GM12878 (cell line): ENCODE data around the gene ATG10. TPM values are rescaled to one million over a fixed set of nuclear protein-coding genes. Genes with fewer than 3 reads are reported as not detected.

Experiments used
- ATAC-seq: fragments of 200-7000 bp; cut with Tn5 transposase; 3 replicates; pipeline ENCODE4 v1.9.1; 2020; ENCODE audit warnings: mild to moderate bottlenecking, moderate library complexity
- BruUV-seq: library from RNA; stranded (reverse); fragments of 400-500 nt; replicated peaks from 2 replicates; lab custom pipeline; 2021; lab: Mats Ljungman, UMichigan
- CTCF ChIA-PET: fragments of 300-600 bp; sonication (Branson Sonifier 250); formaldehyde crosslinking; extraction: SDS; loops from one replicate; lab custom pipeline; 2021; ENCODE audit warnings: inconsistent platforms; lab: Yijun Ruan, JAX
- POLR2A ChIA-PET: fragments of 350-600 bp; formaldehyde crosslinking; extraction: SDS; loops from one replicate; lab custom pipeline; 2021; ENCODE audit warnings: inconsistent platforms; lab: Charles Lee
- RAD21 ChIA-PET: fragments of 300-600 bp; sonication (Branson Sonifier 250); formaldehyde crosslinking; loops from one replicate; lab custom pipeline; 2023; ENCODE audit warnings: antibody characterized with exemption; ENCODE audit not compliant: unreplicated experiment; lab: Charles Lee
- SMC1A ChIA-PET: fragments of 300-600 bp; sonication (Branson Sonifier 250); formaldehyde crosslinking; loops from one replicate; lab custom pipeline; 2023; ENCODE audit not compliant: unreplicated experiment, uncharacterized antibody; lab: Charles Lee
- DNase-seq: peaks from one replicate; pipeline ENCODE4 v3.0.0-alpha.2; 2011; ENCODE audit warnings: low read depth, low spot score
- FAIRE-seq: peaks from 3 replicates; lab custom pipeline; 2011; peaks lifted over from hg19 to GRCh38; lab: Jason Lieb, UNC
- H2AFZ ChIP-seq: 2 replicates; pipeline ENCODE4 v1.6.0; 2011; ENCODE audit warnings: low read depth, low read length, control low read depth; ENCODE audit not compliant: control insufficient read depth
- H3K27ac ChIP-seq: 2 replicates; pipeline ENCODE4 v1.5.1; 2011; ENCODE audit warnings: control low read depth; ENCODE audit not compliant: control insufficient read depth, insufficient read depth
- H3K27me3 ChIP-seq, 2 experiments: replicated peaks in 1 of 2; 2 replicates each; pipeline versions ENCODE4 v1.6.0 to v1.6.1; 2011; ENCODE audit warnings: low read length in 1 of 2; ENCODE audit not compliant: control insufficient read depth in 2 of 2, insufficient read depth in 2 of 2
- H3K36me3 ChIP-seq, 2 experiments: 2 replicates each; pipeline ENCODE4 v1.5.1; 2011; ENCODE audit warnings: low read length in 1 of 2; ENCODE audit not compliant: control insufficient read depth in 2 of 2, insufficient read depth in 2 of 2
- H3K4me1 ChIP-seq: 2 replicates; pipeline ENCODE4 v1.6.1; 2011; ENCODE audit warnings: mild to moderate bottlenecking, low read length, moderate library complexity, mixed read lengths; ENCODE audit not compliant: control insufficient read depth, insufficient read depth
- H3K4me2 ChIP-seq: 2 replicates; pipeline ENCODE4 v1.6.0; 2011; ENCODE audit warnings: control low read depth; ENCODE audit not compliant: control insufficient read depth, insufficient read depth
- H3K4me3 ChIP-seq: fragments of 200-600 bp; sonication (generic); 2 replicates; pipeline ENCODE4 v1.5.1; 2016
- H3K79me2 ChIP-seq: 2 replicates; pipeline ENCODE4 v1.6.0; 2011; ENCODE audit warnings: low read length; ENCODE audit not compliant: control insufficient read depth, insufficient read depth
- H3K9ac ChIP-seq: 2 replicates; pipeline ENCODE4 v1.8.0; 2011; ENCODE audit warnings: low read length, control low read depth, mixed read lengths; ENCODE audit not compliant: control insufficient read depth, insufficient read depth
- H3K9me3 ChIP-seq: replicated peaks from 3 replicates; pipeline ENCODE4 v1.5.1; 2011; ENCODE audit warnings: mild to moderate bottlenecking, low read length; ENCODE audit not compliant: control insufficient read depth, insufficient read depth
- H4K20me1 ChIP-seq: 2 replicates; pipeline ENCODE4 v1.6.0; 2011; ENCODE audit not compliant: control insufficient read depth, insufficient read depth
- ATF2 ChIP-seq: IDR thresholded peaks from 2 replicates; pipeline ENCODE4 v1.6.1; 2012; ENCODE audit warnings: low read length, inconsistent platforms
- CEBPB ChIP-seq, 2 experiments: fragments of 150-350 bp in 1 of 2; IDR thresholded peaks; 2 replicates each; pipeline ENCODE4 v1.6.1; 2012 to 2014; ENCODE audit warnings: low read depth in 2 of 2, low read length in 2 of 2, borderline replicate concordance in 1 of 2, inconsistent platforms in 1 of 2
- CHD1 ChIP-seq: IDR thresholded peaks from 2 replicates; pipeline ENCODE4 v1.6.1; 2012; ENCODE audit warnings: low read depth, low read length, improper control_type of control experiment
- EP300 ChIP-seq, 2 experiments: fragments of 150-350 bp in 1 of 2; IDR thresholded peaks; 2 replicates each; pipeline ENCODE4 v1.6.1; 2011 to 2012; ENCODE audit warnings: low read depth in 2 of 2, low read length in 2 of 2, borderline replicate concordance in 1 of 2, improper control_type of control experiment in 1 of 2, inconsistent platforms in 1 of 2; ENCODE audit not compliant: control insufficient read depth in 1 of 2
- FOXK2 ChIP-seq: fragments of 450-650 bp; IDR thresholded peaks from 2 replicates; pipeline ENCODE4 v1.6.1; 2017; ENCODE audit warnings: mild to moderate bottlenecking, moderate library complexity
- PML ChIP-seq: IDR thresholded peaks from 2 replicates; pipeline ENCODE4 v1.6.1; 2012; ENCODE audit warnings: low read length, inconsistent platforms
- POLR2A ChIP-seq: IDR thresholded peaks from 2 replicates; pipeline ENCODE4 v1.6.1; 2011; ENCODE audit warnings: low read depth, mild to moderate bottlenecking, low read length
- POLR2AphosphoS2 ChIP-seq: IDR thresholded peaks from 2 replicates; pipeline ENCODE4 v1.6.1; 2011; ENCODE audit warnings: low read depth, mild to moderate bottlenecking, low read length, improper control_type of control experiment, moderate library complexity
- POLR2AphosphoS5 ChIP-seq: IDR thresholded peaks from 2 replicates; pipeline ENCODE4 v1.6.1; 2011; ENCODE audit warnings: mild to moderate bottlenecking, low read length, inconsistent platforms
- SMAD5 ChIP-seq: IDR thresholded peaks from 2 replicates; pipeline ENCODE4 v1.6.1; 2016; ENCODE audit warnings: antibody characterized with exemption, low read depth
- TCF7 ChIP-seq: IDR thresholded peaks from 2 replicates; pipeline ENCODE4 v1.6.1; 2014; ENCODE audit warnings: antibody characterized with exemption, borderline replicate concordance
- ZBED1 ChIP-seq: IDR thresholded peaks from 2 replicates; pipeline ENCODE4 v1.6.1; 2016; ENCODE audit warnings: borderline replicate concordance
- ZBTB33 ChIP-seq: fragments of 450-650 bp; IDR thresholded peaks from 2 replicates; pipeline ENCODE4 v1.6.1; 2017; ENCODE audit warnings: mild to moderate bottlenecking
- ZBTB4 ChIP-seq: fragments of 450-650 bp; formaldehyde crosslinking; IDR thresholded peaks from 2 replicates; pipeline ENCODE4 v1.4.0; 2022; ENCODE audit warnings: mild to moderate bottlenecking, moderate library complexity
- WGBS: methylation state at CpG from one replicate; pipeline ENCODE4 v1.1.6; 2016; ENCODE audit warnings: low lambda C conversion rate; ENCODE audit not compliant: insufficient replicate concordance, insufficient coverage; ENCODE audit errors: missing lambda C conversion rate; 5-methylcytosine and 5-hydroxymethylcytosine counted together
- in situ Hi-C: fragments of 300-500 bp; cut with MboI; formaldehyde crosslinking; loops from 9 replicates; pipeline ENCODE4 v1.14.3; 2018; ENCODE audit warnings: mixed read lengths
- intact Hi-C: fragments of 100-400 bp; cut with micrococcal nuclease; formaldehyde crosslinking; loops from one replicate; pipeline ENCODE4 v1.14.2; 2022; ENCODE audit not compliant: unreplicated experiment
- polyA plus RNA-seq, 11 experiments: library from polyadenylated mRNA; depleted of rRNA in 4 of 11; unstranded in 6 of 11; stranded (reverse) in 5 of 11; fragments of >200 nt; fragmentation: Nextera tagmentation in 4 of 11; fragmentation: Illumina TruSeq in 1 of 11; extraction: Ambion mirVana in 4 of 11; extraction: Trizol in 1 of 11; gene quantifications; 1 replicate in 1 of 11; 2 replicates in 10 of 11; pipeline versions ENCODE4 v1.2.1 to v1.2.3, GENCODE V29; 2011 to 2016; ENCODE audit warnings: inconsistent platforms in 2 of 11, missing spikeins in 2 of 11, low read depth in 1 of 11
- total RNA-seq, 4 experiments: library from RNA; depleted of rRNA in 3 of 4; stranded (reverse); fragments of >200 nt in 3 of 4; fragmentation: Illumina TruSeq in 1 of 4; extraction: Trizol in 1 of 4; gene quantifications; 2 replicates each; pipeline versions ENCODE4 v1.2.1 to v1.2.3, GENCODE V29; 2013 to 2021
- TF ChIP-seq, protein P1 (sequence below): IDR thresholded peaks from 2 replicates; pipeline ENCODE4 v1.6.1; 2012; ENCODE audit warnings: low read depth, low read length, improper control_type of control experiment

ATG10 gene
- total and polyA plus RNA-seq, 10 of the 15 experiments (the other 5 are each of a cell fraction or from before 2014, with no cell fraction given), result 3.8 to 14.4 (median 6.5) TPM

DNA sequence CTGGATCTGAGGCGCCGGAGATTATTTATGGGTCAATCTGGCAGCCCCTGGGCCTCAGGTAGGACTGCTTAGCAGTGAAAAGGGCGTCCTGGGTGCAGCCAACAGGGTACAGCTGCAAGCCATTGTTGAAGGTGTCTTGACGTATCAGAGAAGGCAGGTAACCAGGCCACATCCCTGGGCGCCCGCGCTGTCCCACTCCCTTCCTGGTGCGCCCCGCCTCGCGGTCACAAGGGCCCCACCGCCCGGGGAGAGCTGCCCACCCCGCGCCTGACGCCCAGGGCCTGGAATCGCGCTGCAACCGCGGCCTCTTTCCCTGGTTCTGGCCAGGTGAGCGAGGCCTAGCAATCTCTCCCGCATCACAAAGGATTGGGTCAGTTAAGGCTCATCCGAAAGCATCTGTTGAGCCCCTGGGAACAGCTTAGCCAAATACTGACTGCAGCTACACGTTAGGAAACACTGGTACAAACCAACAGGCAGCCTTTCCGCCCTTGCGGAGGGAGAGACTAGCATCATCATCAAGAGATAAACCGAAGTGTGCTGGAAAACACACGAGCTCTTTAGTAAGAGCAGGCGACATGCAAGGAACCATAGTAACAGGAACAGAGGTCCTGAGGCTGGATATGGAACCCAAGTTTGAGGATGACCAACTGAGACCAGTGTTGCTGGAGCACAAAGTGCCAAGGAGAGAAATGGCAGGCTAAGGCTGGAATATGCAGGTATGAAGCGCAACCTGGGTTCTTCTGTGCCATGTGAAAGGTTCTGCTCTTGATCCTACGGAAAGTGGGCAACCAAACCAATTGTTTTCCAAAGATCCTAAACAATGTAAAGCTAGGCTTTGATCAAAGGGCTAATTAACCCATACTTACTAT is 302.8 kb downstream of the ATG10 start:
- ChIA-PET POLR2A (interaction anchor here (0.5 kb wide), 1 partner anchor 785 kb away, joined by 6 read pairs; no protein-coding TSS in a partner anchor), CTCF (interaction anchor here (1.0 kb wide), 2 partner anchors 15 kb away, joined by 3 to 4 read pairs; no protein-coding TSS in a partner anchor), SMC1A (interaction anchor here (1.2 kb wide), 2 partner anchors 20 to 304 kb away, joined by 3 read pairs; no protein-coding TSS in a partner anchor), RAD21 (no interaction called here)
- no peak overlapping the region; the same call in 1 of the 2 replicates for H3K9ac ChIP-seq
- peaks cover 13% of the 10 kb centered on the region for H3K4me1 ChIP-seq
- peaks cover 43% of the 10 kb centered on the region for H3K79me2 ChIP-seq
- H3K4me2 ChIP-seq, result peak overlapping the region; percentile 15; the same call in 1 of the 2 replicates
- DNase-seq (no peak), FAIRE-seq (no peak), ATAC-seq (peak; percentile 12)
- in situ Hi-C loops (no loop called here), intact Hi-C loops (loop anchor here (10.0 kb wide), 1 partner anchor 800 kb away; the partner anchor contains the start of genes TMEM167A and XRCC4)
- no peaks in the 10 kb centered on the region for H4K20me1 ChIP-seq
- no peaks in the 10 kb centered on the region for H3K27me3 ChIP-seq
- no peaks in the 10 kb centered on the region for H3K9me3 ChIP-seq
- WGBS, result 94% methylated on average over 29 of the region's 31 CpGs
- H3K36me3 ChIP-seq, result peaks cover 5 to 19% of the 10 kb centered on the region in 2 experiments
- no peak overlapping the region for H3K4me3 ChIP-seq
- H2AFZ ChIP-seq, result no peak overlapping the region
- H3K27ac ChIP-seq, result no peak overlapping the region
- no TSS peak for BruUV-seq
- TF ChIP-seq ZBED1 (peak; percentile 75), FOXK2 (no peak), CEBPB (IDR thresholded peaks at IDR 0.05; ENCODE audit: borderline replicate concordance in 1 of 2, low read depth in 2 of 2, low read length in 2 of 2) (no peak), ZBTB33 (peak; percentile 85), POLR2AphosphoS5 (peak; percentile 29), EP300 (IDR thresholded peaks at IDR 0.05; ENCODE audit: borderline replicate concordance in 1 of 2, control insufficient read depth in 1 of 2, low read depth in 2 of 2, low read length in 2 of 2) (no peak), POLR2AphosphoS2 (peak; percentile 63), TCF7 (no peak), SMAD5 (peak; percentile 30; the same call in 1 of the 2 replicates), PML (0 out of 2 replicates have a peak, but pooled peaks have one; percentile 4), ZBTB4 (no peak), ATF2 (peak; percentile 34; the same call in 1 of the 2 replicates), CHD1 (no peak), POLR2A (peak; percentile 75)
- TF ChIP-seq, protein P1, sequence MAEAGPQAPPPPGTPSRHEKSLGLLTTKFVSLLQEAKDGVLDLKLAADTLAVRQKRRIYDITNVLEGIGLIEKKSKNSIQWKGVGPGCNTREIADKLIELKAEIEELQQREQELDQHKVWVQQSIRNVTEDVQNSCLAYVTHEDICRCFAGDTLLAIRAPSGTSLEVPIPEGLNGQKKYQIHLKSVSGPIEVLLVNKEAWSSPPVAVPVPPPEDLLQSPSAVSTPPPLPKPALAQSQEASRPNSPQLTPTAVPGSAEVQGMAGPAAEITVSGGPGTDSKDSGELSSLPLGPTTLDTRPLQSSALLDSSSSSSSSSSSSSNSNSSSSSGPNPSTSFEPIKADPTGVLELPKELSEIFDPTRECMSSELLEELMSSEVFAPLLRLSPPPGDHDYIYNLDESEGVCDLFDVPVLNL, result no peak
